GM21737 (cell line): ENCODE measurements around the gene SARM1.

Source experiments
- ATAC-seq: cut with Tn5 transposase; IDR thresholded peaks from one replicate; pipeline ENCODE4 v1.9.1; 2021; ENCODE audit warnings: mild to moderate bottlenecking, moderate library complexity; ENCODE audit not compliant: unreplicated experiment

The SARM1 gene

DNA sequence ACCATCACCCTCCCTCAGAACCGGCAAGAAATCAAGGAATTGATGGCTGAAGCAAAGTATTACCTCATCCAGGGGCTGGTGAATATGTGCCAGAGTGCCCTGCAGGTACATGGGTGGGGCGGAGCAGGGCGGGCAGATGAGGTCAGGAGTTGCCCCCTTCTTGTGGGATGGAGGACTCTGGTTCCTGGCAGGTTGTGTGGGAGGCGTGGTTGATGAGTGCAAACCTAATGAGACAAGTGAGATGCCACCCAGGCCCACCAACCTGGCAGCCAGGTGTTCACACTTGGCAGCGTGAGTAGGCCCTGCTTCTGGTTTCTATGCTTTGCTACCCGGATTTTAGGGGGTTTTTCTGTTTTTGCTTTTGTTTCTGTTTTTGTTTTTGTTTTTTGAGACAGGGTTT, 31.1 kb upstream of the SARM1 start:
- no peak for ATAC-seq

DNA sequence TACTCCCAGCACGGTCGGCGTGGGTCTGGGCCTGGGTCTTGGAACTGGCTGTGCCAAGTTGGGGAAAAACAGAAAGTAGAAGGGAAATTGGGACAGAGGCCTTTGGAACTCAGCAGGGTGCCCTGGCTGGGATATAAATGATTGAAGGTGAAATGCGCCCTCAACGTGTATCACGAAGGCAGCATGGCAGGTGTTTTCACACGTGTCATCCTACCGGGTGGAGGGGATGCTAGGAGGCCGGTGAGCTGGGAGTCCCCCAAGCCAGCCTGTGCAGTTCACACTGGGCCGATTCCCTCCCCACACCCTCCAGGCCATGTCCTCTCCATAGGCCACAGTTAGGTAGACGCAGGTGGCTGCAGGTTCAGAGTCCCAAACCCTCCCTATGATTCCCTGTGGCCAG, 30.0 kb upstream of the SARM1 start:
- no peak for ATAC-seq

DNA sequence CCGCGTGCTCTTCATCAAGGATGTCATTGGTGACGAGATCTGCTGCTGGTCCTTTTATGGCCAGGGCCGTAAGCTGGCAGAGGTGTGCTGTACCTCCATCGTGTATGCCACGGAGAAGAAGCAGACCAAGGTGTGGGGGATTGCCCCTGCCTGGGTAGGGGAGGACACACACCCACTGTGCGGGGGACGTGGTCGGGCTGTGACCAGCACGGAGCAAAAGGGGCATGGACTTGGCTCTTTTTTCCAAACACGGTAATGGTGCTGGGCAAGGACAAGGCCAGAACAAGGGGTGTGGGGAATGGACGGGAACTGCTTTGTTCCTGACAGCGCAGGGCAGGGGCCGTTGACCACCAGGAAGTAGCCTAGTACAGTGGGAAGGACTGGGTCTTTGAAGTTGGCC, 29.2 kb upstream of the SARM1 start:
- no peak for ATAC-seq

DNA sequence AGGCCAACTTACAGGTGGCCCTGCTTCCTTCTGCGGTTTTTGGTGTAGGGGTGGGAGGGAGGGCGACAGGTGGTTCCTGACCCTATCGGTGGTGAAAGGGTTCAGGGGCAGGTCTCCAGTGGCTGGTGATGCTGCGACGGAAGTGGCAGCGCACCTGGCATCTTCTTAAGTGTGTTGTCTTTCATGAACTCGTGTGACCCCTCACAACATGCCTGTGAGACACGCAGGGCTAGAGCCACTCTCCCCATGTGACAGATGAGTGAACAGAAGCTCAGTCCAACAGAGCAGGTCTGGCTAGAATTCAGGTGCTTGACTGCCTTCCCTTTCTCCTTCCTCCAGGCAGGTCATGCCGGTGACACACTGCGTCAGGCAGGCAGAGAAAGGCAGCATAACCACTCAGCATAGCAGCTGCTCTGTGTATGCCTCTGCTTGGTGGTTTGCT, 28.0 kb upstream of the SARM1 start:
- ATAC-seq: no peak

DNA sequence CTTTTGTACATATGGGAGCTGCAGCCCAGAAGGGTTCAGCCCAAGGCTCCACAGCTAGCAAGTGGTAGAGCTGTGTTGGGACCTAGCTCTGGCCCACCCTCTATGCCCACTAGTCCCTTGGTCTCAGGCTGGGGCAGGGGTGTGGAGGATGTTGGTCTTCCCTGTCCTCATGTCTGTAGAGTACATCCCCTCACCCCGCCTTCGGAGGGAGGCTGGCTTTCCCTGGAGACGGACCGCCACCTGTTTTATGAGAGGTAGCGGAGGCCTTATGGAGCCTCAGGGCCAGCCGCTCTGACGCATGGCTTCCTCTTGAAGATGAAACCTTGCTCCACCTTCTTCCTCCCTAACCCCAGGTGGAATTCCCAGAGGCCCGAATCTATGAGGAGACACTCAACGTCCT, 27.5 kb upstream of the SARM1 start:
- no peak for ATAC-seq

DNA sequence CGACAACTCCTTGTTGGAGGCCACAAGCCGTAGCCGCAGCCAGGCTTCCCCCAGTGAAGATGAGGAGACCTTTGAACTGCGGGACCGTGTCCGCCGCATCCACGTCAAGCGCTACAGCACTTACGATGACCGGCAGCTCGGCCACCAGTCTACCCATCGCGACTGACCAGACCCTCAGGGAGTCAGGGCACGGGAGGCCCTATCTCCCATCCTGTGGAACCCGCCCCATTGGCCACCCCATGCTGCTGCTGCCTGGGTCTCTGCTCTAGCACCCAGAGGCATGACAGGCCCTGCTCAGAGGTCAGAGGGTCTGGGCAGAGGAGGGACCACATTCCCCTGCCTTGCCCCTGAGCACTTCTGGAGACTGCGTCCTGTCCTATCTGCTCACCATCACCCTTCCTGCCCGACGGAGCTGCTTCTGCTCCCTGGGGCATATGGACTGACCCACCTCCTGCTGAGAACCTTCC, 27.0 kb upstream of the SARM1 start:
- no peak for ATAC-seq

DNA sequence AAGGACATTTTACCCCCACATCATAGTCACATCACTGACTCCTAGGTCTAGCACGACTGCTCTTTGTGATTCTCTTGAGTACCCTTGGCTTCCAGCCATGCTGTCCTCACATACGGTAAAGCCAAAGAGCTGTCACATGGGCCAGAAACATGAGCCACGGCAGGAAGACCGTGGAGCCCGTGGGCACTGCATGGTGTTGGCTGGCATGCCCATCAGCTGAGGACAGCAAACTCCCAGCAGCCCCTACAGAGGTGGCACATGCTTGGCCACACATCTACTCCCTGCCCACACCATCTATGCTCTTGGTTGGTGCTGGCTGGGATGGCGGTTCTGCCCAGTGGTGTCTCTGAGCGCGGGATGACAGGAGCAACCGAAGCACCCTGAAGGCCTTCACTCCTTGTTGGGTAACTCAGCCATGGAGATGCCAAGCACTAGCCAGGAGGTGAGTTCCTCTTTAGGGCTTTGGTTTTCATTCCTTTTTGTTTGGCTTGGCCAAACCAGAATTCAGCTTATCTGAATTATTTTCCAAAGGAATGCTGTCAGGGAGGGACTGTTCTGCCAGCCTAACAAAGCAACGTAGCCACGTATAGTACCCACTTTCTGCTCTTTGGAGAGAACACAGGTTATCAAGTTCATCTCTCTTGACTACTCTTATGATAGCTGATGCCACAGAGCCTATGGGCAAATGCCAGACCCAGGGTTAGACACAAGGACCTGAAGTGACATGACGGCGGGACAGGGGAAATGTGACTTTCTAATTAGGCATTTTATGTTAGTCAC, 25.9 kb upstream of the SARM1 start:
- no peak for ATAC-seq

DNA sequence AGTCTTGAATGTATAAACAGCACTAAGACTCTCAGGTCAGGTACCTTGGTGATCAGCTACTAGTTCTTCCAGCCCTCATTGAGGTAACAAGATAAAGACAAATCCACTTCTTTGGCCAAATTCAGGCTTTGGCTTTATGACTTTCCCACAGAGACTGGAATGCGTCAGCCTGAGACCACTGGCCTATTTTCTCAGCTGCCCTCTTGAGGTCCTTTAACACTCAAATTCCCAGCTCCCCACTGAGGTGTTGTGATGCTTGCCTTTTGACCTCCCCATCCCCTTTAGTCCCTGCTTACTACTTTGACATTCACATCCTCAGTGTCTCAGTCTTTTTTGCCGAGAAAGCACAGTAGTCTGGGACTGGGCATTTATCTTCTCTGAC, 25.3 kb upstream of the SARM1 start:
- ATAC-seq: no peak

DNA sequence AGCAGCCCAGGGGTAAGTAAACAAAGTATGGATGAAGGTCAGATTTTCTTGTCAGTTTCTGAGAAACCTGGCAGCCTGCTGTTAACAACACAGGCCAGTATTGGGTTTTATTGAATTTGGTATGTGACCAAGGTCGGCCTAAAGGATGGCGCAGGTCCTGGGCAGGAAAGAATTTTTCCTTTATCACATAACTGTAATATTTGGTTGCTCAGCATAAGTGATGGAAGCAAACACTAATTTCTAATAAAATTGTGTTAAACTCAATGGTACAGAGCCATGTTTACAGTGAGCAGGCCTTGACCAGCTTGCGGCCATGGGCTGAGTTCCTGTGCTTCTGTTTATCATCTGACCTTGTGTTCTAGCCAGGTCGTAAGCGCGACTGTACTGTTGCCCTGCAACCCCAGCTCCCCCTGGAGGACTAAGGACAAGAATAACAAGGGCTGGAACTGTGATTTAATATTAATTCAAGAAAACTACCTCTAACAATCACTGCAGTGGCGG, 24.7 kb upstream of the SARM1 start:
- ATAC-seq: no peak

DNA sequence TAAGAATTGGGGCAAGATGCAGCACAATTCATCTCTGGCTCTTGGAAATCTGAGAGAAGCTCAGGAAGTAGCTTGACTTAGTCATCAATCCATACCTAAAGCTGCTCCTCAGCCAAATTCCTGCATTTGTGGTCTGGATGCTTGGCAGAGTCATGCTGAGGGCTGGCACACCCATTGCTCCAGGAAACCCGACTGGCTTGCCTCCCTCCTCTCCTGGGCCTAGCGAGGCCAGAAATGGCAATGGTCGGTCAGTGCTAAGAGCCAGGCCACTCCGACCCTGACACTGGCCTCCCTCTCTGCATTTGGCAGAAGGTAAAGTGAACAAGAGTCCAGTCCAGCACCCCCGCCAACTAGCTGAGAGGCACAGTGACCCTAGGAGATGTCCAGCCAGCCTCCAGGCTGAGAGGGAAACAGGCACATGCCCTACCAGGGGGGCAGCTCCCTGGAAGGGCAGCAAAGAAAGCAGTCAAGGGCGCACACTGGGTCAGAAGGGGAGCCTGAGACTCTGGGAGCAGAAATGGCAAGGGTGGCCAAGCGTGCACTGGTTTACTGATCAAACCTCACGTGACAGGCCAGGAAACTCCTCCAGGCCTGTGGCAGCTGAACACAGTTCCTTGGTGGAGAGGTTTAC, 24.1 kb upstream of the SARM1 start:
- no peak for ATAC-seq

DNA sequence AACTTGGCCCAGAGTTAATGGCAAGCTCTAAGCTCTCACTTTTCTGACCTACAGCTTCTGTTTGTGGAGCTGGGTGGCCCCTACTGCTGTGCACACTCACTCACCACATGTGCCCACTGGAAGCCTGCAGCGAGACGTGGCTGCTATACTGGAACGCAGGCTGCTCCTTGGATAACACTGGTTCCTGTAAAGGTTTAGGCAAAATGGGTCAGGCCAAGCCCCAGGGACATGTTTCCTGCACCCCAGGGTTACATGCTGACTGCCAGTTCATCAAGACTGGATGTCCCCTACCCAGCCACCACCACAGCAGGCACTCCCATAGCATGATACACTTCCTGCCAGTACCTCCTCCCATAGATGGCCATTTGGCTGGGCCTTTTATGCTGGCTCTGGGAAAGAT, 22.5 kb upstream of the SARM1 start:
- no peak for ATAC-seq

DNA sequence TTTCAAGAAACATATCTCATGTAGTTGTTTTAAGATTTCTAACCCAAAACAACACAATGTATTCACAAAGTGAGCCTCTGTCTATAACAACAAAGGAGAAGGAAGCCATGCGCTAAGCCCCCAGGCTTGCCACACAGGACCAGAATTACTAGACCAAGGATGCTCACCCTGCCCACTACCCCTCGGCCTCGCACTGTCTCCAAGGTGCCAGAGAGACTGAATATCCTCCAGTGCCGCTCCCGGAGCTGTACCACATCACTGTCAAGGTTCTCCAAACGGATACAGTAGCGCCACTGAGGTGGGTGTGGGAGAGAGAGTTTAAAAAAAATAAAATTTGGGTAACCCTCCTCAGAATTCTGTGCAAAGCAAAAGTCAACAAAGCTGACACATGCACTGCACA, 21.2 kb upstream of the SARM1 start:
- no peak for ATAC-seq

DNA sequence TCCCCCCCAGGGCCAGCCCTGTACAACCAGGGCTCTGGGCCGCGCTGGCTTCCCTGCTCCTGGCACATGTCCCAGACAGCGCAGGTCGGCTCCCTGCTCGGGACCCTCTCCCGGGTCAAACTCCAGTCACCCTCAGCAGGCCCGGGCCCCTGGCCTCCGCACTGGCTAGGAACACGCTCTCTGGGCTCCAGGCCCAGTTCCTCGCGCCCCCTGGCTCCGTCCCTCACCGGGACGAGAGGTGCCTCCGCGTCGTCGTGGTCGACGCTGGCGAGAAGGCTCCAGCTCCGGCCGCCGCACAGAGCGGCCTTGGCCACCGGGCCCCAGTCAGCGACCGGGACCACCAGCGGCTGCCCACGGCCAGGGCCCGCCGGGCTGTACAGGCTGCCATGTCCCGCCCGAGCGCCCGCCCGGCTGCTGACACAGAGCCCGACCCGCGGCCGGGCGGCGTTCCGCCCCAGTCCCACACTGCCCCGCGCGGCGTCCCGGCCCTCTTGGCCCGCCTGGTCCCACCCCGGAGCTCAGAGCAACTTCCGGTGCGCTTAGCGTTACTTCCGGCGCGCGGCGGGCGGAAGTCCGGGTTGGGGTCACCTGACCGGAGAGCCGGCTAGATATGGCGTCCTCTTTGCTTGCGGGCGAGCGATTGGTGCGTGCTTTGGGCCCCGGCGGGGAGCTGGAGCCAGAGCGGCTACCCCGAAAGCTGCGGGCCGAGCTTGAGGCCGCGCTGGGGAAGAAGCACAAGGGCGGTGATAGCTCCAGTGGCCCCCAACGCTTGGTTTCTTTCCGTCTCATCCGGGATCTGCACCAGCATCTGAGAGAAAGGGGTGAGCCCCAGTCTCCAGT, 14.2 kb upstream of the SARM1 start, which contains the start of gene POLDIP2:
Gene POLDIP2, minus strand, starts transcription at position 467 of the 840 bp plus-strand sequence. Its CDS starts 79 bp downstream, at position 388.
- ATAC-seq: peak; percentile 95

DNA sequence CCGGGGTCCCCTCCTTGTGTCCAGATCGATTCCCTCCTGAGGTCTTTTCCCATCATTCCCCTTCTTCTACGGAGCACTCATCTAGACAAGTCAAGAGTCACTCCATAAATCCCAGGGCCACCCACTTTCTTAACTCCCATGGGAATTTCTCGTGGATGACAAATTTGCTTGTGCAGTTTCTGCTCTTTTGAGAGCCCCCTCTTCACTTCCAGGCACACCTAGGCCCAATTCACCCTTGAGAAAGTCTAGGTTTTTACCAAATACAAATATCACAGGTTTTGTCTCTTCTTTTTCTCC, 13.6 kb upstream of the SARM1 start:
- ATAC-seq: no peak

DNA sequence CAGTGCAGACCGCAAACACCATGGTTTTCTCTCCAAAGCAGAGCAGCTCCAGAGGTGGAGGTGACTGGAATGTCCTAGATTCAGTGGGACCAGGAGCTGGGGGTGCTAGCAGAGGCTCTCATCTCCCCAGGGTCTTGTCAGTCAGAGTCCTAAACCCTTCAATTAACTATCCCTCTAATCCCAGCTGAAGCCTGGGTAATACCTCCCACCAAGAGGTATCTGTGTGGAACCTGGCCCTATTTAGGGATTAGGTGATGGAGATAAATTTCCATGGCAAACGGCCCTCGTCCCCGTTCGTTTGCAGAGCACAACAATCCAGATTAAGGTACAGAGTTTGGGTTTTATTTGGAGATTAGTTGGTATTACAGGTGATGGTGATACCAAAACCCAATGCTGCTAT, 8.3 kb upstream of the SARM1 start:
- ATAC-seq: no peak

DNA sequence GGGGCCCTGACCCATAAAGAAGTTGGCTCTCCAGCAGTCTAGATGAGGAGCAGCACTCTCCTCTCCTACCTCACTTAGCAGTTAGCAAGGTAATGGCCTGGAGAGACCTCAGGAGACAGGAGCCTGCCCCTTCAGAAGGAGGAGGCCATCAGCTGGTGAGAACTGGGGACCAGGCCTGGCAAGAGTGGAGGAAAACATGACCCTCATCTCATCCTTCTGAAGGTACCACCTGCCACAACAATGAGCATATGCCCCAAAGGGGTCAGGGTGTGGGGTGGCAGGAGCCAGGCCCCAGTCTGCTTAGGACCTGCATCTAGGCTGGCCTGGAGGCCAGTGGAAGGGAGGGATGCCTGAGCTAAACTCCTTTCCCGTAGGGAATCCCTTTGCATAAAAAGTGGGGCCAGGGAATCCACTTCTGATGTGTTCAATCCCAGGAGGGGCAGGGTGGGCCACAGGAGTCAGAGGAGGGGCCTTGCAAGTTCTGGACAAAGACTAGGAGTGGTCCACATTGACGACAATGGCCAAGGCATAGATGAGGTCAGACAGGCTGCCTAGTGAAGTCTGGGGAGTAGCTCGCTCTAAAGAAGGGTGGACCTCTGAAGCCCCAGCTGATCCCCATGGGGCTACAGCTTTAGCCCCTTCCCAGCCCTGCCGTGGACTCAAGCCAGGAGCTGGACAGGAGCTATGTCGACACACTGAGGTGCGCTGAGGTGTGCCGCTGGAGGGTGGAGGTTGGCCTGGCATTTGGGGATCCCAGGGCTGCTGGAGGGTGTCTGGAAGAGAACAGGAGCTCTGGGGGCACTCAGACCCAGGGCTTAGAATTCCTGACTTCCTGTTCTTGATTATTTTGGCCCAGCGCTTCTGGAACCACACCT, 7.5 kb upstream of the SARM1 start:
- ATAC-seq: no peak

DNA sequence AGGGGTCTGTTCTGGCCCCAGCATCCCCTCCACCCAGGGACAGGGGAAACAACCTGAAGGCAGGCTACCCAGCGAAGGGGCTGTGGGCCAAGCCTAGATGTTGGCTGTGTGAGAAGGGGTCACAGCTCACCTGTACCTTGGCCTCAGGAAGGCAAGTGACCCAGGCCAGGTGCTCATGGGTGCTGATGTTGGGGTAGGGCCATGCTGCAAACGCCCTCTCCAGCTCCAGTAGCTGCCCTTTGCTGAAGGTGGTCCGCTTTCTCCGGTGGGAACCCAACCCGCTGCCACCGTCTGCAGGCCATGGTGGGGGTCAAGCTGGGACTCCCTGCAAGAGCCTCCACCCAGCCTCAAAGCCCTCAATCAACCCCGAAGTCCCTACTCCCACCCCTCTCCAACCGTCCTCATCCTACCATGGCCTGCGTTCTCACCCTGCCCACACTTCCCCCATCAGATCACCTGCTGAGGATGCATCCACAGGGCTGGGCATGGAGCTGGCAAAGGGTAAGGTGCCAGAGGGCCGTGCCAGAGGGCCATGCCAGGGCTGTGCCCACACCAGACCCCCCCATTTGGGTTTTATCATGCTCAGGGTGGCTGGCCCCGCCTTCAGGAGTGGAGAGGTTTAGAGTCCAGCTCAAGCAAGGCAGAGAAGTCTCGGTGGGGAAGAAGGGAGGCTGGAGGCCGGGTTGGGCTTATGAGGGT, 6.7 kb upstream of the SARM1 start, which contains the start of gene SEBOX:
Gene SEBOX, minus strand, starts transcription at position 535 of the 699 bp plus-strand sequence. Its CDS starts 48 bp downstream, at position 487.
- ATAC-seq: no peak

DNA sequence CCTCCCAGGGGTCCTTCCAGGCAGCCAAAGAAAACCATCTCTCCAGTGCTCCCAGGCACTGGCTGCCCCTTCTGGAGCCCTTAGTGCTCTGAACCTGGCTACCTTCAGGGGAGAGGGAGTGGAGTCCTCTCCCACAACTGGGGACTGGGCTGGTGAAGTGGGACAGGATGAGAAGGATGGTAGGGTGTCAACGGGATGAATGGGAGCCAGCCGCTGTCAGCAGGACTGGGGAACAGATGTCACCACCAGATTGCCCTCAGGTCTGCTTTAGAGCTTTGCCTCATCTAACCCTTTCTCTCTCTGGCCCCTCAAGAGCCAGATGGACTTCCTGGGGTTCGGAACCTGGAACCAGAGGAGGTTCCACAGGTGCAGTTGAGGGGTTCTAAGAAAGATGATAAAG, 6.0 kb upstream of the SARM1 start:
- no peak for ATAC-seq

DNA sequence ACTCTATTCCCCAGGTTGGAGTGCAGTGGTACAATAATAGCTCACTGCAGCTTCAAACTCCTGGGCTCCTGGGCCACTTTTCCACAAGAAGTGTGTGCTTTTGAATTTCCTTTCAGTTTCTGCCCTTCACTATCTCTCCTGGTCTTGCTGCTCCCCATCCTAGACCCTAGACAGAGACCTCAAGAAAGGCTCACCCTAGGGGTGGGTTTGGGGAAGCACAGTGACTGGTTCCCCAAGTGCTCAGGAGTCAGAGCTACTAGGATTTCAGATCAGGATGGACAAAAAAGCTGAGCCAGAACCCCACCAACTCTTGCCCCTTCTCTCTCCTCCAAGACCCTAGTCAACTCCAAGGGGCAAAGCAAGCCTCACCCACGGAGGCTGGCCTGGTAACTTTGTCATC, 4.9 kb upstream of the SARM1 start:
- ATAC-seq: no peak
